DMS53 treated with DMSO at 0.1 percent for 48 hours (cell line): ENCODE results near the gene SIRT1.
"Not testable (repeated sequence)": the region's sequence is repeated elsewhere in the genome, so short reads cannot be mapped to it uniquely, and the experiment has no call there.

Experiments
- DNase-seq: peaks from one replicate; lab custom pipeline; 2025; ENCODE audit not compliant: unreplicated experiment; lab: John Stamatoyannopoulos, UW

The SIRT1 gene

DNA sequence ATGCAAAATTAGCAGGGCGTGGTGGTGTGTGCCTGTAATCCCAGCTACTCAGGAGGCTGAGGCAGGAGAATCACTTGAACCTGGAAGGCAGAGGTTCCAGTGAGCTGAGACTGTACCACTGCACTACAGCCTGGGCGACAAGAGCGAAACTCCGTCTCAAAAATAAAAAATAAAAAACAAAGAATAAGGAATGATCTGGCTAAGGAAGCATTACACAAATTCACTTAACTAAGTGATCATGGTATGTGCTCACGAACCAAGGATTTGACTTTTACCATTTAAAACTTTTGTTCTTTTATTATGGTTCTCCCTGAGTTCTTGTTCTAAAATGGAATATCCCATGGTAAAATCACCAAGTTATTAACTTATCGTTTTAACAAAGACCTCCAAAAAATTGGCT, 71.2 kb downstream of the SIRT1 start:
- DNase-seq, result no peak

GRCh38 chr10:67959839-67960476, 75.5 kb downstream of the SIRT1 start:
- DNase-seq, result no peak

DNA sequence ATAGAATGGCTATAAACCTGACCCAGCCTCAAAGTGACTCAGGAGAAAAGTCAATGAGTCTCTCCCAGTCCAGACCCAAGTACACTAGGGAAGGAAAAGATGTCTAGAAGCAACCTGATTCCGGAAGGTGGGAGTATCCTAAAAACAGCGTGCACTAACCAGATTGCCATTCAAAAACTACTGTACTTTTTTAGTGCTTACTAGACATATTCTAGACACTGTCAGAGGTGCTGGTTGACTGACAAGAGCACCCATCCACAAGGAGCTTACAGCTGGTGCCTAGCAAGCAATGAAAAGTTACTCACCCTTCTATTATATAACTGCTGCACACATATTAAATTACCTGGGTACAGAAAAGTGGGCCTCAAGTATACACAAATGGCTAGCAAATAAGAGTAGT, 81.0 kb downstream of the SIRT1 start:
- no peak for DNase-seq

DNA sequence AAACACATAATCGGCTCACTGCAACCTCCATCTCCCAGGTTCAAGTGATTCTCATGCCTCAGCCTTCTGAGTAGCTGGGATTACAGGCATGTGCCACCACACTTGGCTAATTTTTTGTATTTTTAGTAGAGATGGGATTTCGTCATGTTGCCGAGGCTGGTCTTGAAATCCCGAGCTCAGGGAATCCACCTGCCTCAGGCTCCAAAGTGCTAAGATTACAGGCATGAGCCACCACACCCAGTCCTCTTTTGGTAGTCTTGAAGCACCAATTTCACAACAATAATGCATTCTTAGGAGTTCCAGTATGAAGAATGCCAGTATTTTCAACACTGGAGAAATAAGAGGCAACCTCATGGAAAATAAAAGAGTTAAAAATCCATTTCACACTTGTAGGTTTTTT, 81.6 kb downstream of the SIRT1 start:
- not testable (repeated sequence) for DNase-seq
